Measurements from ENCODE around the gene L3MBTL4. TPM values are rescaled to one million over a fixed set of nuclear protein-coding genes. Genes with fewer than 3 reads are reported as not detected.
A peak's percentile ranks its signal among the peaks of the same experiment; 100 is the strongest.

The L3MBTL4 gene
- total RNA-seq, 1 donor from 2014 or later = 0.56 TPM

DNA sequence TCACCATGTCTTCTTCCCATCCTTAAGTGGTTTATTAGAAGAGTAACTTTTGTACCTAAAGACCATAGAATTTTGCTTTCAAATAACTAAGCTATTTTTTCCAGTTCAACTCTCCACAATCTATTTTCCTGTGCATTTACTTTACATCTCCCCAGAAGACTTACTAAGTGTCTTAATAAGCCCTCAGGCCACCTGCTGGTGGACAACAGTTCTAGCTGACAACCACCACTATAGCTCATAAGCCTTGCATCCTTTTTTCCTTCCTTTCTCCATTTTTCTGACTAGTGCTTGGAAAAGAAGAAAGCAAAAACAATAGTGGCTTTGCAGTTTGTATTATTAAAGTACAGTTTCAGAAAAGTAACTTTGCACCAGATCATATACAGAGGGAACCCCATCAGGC is 369.9 kb downstream of the L3MBTL4 start:
- H3K36me3 Mint-ChIP-seq (ENCODE audit: low read depth, unreplicated experiment) = no peaks in the 10 kb centered on the region
- H3K4me1 Mint-ChIP-seq (ENCODE audit: unreplicated experiment) = no peaks in the 10 kb centered on the region
- TF ChIP-seq CTCF (IDR thresholded peaks at IDR 0.05; ENCODE audit: unreplicated experiment) = peak; percentile 38
- no peak for DNase-seq (ENCODE audit: low spot score)
- H3K27me3 Mint-ChIP-seq (ENCODE audit: unreplicated experiment) = no peaks in the 10 kb centered on the region
- H3K4me3 Mint-ChIP-seq (ENCODE audit: unreplicated experiment) = no peak overlapping the region
- H3K27ac Mint-ChIP-seq (ENCODE audit: unreplicated experiment) = no peak overlapping the region
- no peaks in the 10 kb centered on the region for H3K9me3 Mint-ChIP-seq (ENCODE audit: unreplicated experiment)

GRCh38 chr18:6044319-6044718 is 370.4 kb downstream of the L3MBTL4 start:
- no peak for TF ChIP-seq CTCF (IDR thresholded peaks at IDR 0.05; ENCODE audit: unreplicated experiment)
- Mint-ChIP-seq H3K27ac (ENCODE audit: unreplicated experiment) (no peak overlapping the region), H3K9me3 (ENCODE audit: unreplicated experiment) (no peaks in the 10 kb centered on the region), H3K27me3 (ENCODE audit: unreplicated experiment) (no peaks in the 10 kb centered on the region), H3K4me3 (ENCODE audit: unreplicated experiment) (no peak overlapping the region), H3K36me3 (ENCODE audit: low read depth, unreplicated experiment) (no peaks in the 10 kb centered on the region), H3K4me1 (ENCODE audit: unreplicated experiment) (no peaks in the 10 kb centered on the region)
- no peak for DNase-seq (ENCODE audit: low spot score)

- no peak for TF ChIP-seq CTCF (IDR thresholded peaks at IDR 0.05; ENCODE audit: unreplicated experiment)
- no peaks in the 10 kb centered on the region for H3K4me1 Mint-ChIP-seq (ENCODE audit: unreplicated experiment)
- H3K36me3 Mint-ChIP-seq (ENCODE audit: low read depth, unreplicated experiment) = no peaks in the 10 kb centered on the region
- DNase-seq (ENCODE audit: low spot score) = no peak
- no peak overlapping the region for H3K4me3 Mint-ChIP-seq (ENCODE audit: unreplicated experiment)
- H3K27me3 Mint-ChIP-seq (ENCODE audit: unreplicated experiment) = no peaks in the 10 kb centered on the region
- H3K27ac Mint-ChIP-seq (ENCODE audit: unreplicated experiment) = no peak overlapping the region
- H3K9me3 Mint-ChIP-seq (ENCODE audit: unreplicated experiment) = no peaks in the 10 kb centered on the region
Observed at GRCh38 chr18:6039055-6039454, 375.7 kb downstream of the L3MBTL4 start.

GRCh38 chr18:6031442-6031841 is 383.3 kb downstream of the L3MBTL4 start:
- Mint-ChIP-seq H3K36me3 (ENCODE audit: low read depth, unreplicated experiment) (no peaks in the 10 kb centered on the region), H3K4me3 (ENCODE audit: unreplicated experiment) (no peak overlapping the region), H3K9me3 (ENCODE audit: unreplicated experiment) (no peaks in the 10 kb centered on the region), H3K4me1 (ENCODE audit: unreplicated experiment) (no peaks in the 10 kb centered on the region), H3K27ac (ENCODE audit: unreplicated experiment) (no peak overlapping the region), H3K27me3 (ENCODE audit: unreplicated experiment) (no peaks in the 10 kb centered on the region)
- DNase-seq (ENCODE audit: low spot score) = no peak
- no peak for TF ChIP-seq CTCF (IDR thresholded peaks at IDR 0.05; ENCODE audit: unreplicated experiment)

DNA sequence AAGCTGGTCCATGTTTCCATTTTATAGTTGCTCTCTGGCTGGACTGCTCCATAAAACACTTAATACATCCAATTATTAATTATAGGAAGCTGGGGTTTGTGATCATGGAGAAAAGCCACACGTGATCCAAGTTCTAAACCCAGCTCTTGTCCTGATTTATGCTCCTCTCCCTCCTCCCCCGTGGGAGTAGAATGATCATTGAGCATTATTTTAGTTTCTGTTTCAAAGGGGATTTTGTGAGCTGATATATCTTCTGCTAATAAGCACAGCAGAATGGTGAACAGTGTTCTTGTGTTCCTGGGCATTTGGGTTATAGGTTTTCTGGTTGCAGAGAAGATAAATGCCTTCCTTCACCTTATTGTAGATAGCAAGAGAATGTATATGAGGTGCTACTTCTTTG is 383.7 kb downstream of the L3MBTL4 start:
- no peak overlapping the region for H3K27ac Mint-ChIP-seq (ENCODE audit: unreplicated experiment)
- no peaks in the 10 kb centered on the region for H3K36me3 Mint-ChIP-seq (ENCODE audit: low read depth, unreplicated experiment)
- H3K27me3 Mint-ChIP-seq (ENCODE audit: unreplicated experiment) = no peaks in the 10 kb centered on the region
- DNase-seq (ENCODE audit: low spot score) = no peak
- H3K4me1 Mint-ChIP-seq (ENCODE audit: unreplicated experiment) = no peaks in the 10 kb centered on the region
- H3K9me3 Mint-ChIP-seq (ENCODE audit: unreplicated experiment) = no peaks in the 10 kb centered on the region
- no peak for TF ChIP-seq CTCF (IDR thresholded peaks at IDR 0.05; ENCODE audit: unreplicated experiment)
- H3K4me3 Mint-ChIP-seq (ENCODE audit: unreplicated experiment) = no peak overlapping the region
